MCF 10A (cell line): ENCODE results near the gene FIGLA. TPM values are rescaled to one million over a fixed set of nuclear protein-coding genes. Genes with fewer than 3 reads are reported as not detected.

Experiments
- BruUV-seq: library from RNA; stranded (reverse); fragments of 400-500 nt; replicated peaks from 2 replicates; lab custom pipeline; 2021; lab: Mats Ljungman, UMichigan
- CTCF ChIA-PET: fragments of 300-600 bp; sonication (Branson Sonifier 250); formaldehyde crosslinking; extraction: SDS; loops from one replicate; lab custom pipeline; 2021; ENCODE audit warnings: antibody characterized with exemption, inconsistent platforms; lab: Yijun Ruan, JAX
- POLR2A ChIA-PET: fragments of 300-600, 350-650 bp; sonication (Branson Sonifier 250); formaldehyde crosslinking; extraction: SDS; loops from one replicate; lab custom pipeline; 2020; ENCODE audit warnings: antibody characterized with exemption, inconsistent platforms; lab: Yijun Ruan, JAX
- DNase-seq: peaks from one replicate; pipeline ENCODE4 v3.0.0-alpha.2; 2018; ENCODE audit not compliant: unreplicated experiment
- H3K27ac Mint-ChIP-seq: one replicate; pipeline ENCODE4 v1.8.0; 2022; ENCODE audit warnings: mild to moderate bottlenecking, low read depth, mixed read lengths; ENCODE audit not compliant: unreplicated experiment
- H3K27me3 Mint-ChIP-seq: one replicate; pipeline ENCODE4 v1.8.0; 2022; ENCODE audit warnings: mixed read lengths; ENCODE audit not compliant: insufficient read depth, unreplicated experiment
- H3K36me3 Mint-ChIP-seq: one replicate; pipeline ENCODE4 v1.8.0; 2022; ENCODE audit warnings: mild to moderate bottlenecking, moderate library complexity, mixed read lengths; ENCODE audit not compliant: insufficient read depth, unreplicated experiment
- H3K4me1 Mint-ChIP-seq: one replicate; pipeline ENCODE4 v1.8.0; 2022; ENCODE audit warnings: mixed read lengths; ENCODE audit not compliant: insufficient read depth, unreplicated experiment
- H3K4me3 Mint-ChIP-seq: one replicate; pipeline ENCODE4 v1.8.0; 2022; ENCODE audit warnings: mild to moderate bottlenecking, moderate library complexity, mixed read lengths; ENCODE audit not compliant: unreplicated experiment
- H3K9me3 Mint-ChIP-seq: one replicate; pipeline ENCODE4 v1.8.0; 2022; ENCODE audit warnings: mixed read lengths; ENCODE audit not compliant: unreplicated experiment
- CTCF ChIP-seq: fragments of 200-600 bp; IDR thresholded peaks from one replicate; pipeline ENCODE4 v1.8.0; 2022; ENCODE audit warnings: antibody characterized with exemption, mild to moderate bottlenecking; ENCODE audit not compliant: unreplicated experiment
- intact Hi-C: fragments of 100-400 bp; cut with micrococcal nuclease; formaldehyde crosslinking; loops from 2 replicates; pipeline ENCODE4 v1.14.1; 2022
- total RNA-seq: library from RNA; stranded (reverse); gene quantifications from 2 replicates; pipeline ENCODE4 v1.2.3, GENCODE V29; 2022

FIGLA gene
- total RNA-seq, 1 experiment from 2014 or later, result not detected

DNA sequence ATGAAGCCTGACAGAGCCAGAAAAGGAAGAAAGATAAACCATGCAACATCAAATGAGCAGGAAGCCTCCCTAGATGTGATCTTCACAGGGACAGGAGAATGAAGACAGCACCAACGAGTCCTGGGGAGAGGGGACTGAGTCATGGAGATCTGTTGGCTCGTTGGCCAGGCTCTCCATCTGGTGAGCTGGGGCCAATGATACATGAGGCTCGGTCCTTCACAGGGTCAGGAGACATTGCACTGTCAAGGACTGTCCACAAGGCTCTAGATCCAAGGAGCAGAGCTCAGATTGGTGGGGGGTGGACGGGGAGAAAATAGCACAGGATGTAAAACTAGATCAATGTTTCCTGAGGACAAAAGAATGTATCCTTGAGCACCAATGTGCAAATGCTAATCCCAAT lies 44.4 kb upstream of the FIGLA start:
- no peak for TF ChIP-seq CTCF
- POLR2A ChIA-PET, result no interaction called here
- BruUV-seq, result no TSS peak
- H3K4me1 Mint-ChIP-seq, result no peaks in the 10 kb centered on the region
- no peak overlapping the region for H3K27ac Mint-ChIP-seq
- intact Hi-C loops, result no loop called here
- no peaks in the 10 kb centered on the region for H3K36me3 Mint-ChIP-seq
- H3K4me3 Mint-ChIP-seq, result no peak overlapping the region
- CTCF ChIA-PET, result no interaction called here
- no peak for DNase-seq
- H3K9me3 Mint-ChIP-seq, result no peaks in the 10 kb centered on the region
- H3K27me3 Mint-ChIP-seq, result peaks cover 66% of the 10 kb centered on the region

DNA sequence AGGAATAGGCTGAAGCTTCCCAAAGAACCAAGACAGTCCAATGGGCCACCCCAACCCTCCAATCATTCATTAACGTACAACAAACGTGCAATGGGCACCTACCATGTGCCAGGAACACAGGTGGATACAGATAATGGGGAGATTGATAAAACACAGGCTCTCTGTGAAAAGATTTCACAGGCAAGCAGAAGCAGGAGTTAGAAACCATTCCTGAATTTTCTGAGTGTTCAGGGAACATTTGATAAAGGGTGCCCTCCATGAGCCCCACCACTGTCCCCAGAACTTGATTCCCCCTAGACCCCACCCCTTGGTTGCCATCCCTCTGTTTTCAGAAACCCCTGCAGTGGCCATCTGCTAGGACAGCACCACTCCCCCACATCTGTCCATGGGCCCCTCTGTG lies 43.7 kb upstream of the FIGLA start:
- no peak for DNase-seq
- no TSS peak for BruUV-seq
- H3K4me1 Mint-ChIP-seq, result no peaks in the 10 kb centered on the region
- no peak overlapping the region for H3K4me3 Mint-ChIP-seq
- H3K36me3 Mint-ChIP-seq, result no peaks in the 10 kb centered on the region
- no peaks in the 10 kb centered on the region for H3K9me3 Mint-ChIP-seq
- no peak overlapping the region for H3K27ac Mint-ChIP-seq
- H3K27me3 Mint-ChIP-seq, result peaks cover 66% of the 10 kb centered on the region
- ChIA-PET POLR2A (no interaction called here), CTCF (interaction anchor here (1.6 kb wide), 1 partner anchor 28 kb away, joined by 3 read pairs; no protein-coding TSS in a partner anchor)
- intact Hi-C loops, result no loop called here
- TF ChIP-seq CTCF, result no peak

- Mint-ChIP-seq H3K9me3 (no peaks in the 10 kb centered on the region), H3K4me1 (no peaks in the 10 kb centered on the region), H3K27ac (no peak overlapping the region), H3K36me3 (no peaks in the 10 kb centered on the region), H3K27me3 (peaks cover 69% of the 10 kb centered on the region), H3K4me3 (no peak overlapping the region)
- BruUV-seq, result no TSS peak
- DNase-seq, result no peak
- CTCF ChIA-PET, result interaction anchor here (1.6 kb wide), 1 partner anchor 29 kb away, joined by 3 read pairs; no protein-coding TSS in a partner anchor
- TF ChIP-seq CTCF, result no peak
- POLR2A ChIA-PET, result no interaction called here
- intact Hi-C loops, result no loop called here
Measured at GRCh38 chr2:70833246-70833645, 42.8 kb upstream of the FIGLA start.

DNA sequence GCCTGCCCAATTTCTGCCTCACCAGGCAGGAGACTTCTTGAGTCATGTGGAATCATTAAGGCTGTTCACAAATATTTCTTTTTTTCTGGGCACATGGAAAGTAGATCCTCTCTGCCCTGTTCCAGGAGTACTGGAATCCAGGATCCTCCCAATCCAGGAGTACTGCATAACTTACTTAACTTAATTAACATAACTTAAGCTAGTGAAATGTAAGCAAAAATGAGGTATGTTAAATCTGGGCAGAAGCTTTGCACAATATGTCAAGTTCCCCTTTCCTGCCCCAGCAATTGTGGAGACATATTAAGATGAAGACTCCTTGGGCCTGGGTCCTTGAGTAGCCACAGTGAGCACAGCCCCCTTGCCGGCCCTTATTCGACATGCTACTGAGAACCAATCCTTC lies 41.9 kb upstream of the FIGLA start:
- Mint-ChIP-seq H3K27me3 (peaks cover 76% of the 10 kb centered on the region), H3K9me3 (no peaks in the 10 kb centered on the region), H3K36me3 (no peaks in the 10 kb centered on the region), H3K27ac (no peak overlapping the region), H3K4me1 (no peaks in the 10 kb centered on the region), H3K4me3 (no peak overlapping the region)
- CTCF ChIA-PET, result interaction anchor here (1.6 kb wide), 1 partner anchor 30 kb away, joined by 3 read pairs; no protein-coding TSS in a partner anchor
- POLR2A ChIA-PET, result no interaction called here
- TF ChIP-seq CTCF, result no peak
- no peak for DNase-seq
- BruUV-seq, result no TSS peak
- intact Hi-C loops, result no loop called here
